ENCODE results near the gene PPM1H. TPM values are rescaled to one million over a fixed set of nuclear protein-coding genes. Genes with fewer than 3 reads are reported as not detected.

The PPM1H gene
- total and polyA plus RNA-seq, 10 of the 15 experiments (the other 5 are each of a cell fraction or from before 2014, with no cell fraction given): 0.11 to 0.83 (median 0.49) TPM

DNA sequence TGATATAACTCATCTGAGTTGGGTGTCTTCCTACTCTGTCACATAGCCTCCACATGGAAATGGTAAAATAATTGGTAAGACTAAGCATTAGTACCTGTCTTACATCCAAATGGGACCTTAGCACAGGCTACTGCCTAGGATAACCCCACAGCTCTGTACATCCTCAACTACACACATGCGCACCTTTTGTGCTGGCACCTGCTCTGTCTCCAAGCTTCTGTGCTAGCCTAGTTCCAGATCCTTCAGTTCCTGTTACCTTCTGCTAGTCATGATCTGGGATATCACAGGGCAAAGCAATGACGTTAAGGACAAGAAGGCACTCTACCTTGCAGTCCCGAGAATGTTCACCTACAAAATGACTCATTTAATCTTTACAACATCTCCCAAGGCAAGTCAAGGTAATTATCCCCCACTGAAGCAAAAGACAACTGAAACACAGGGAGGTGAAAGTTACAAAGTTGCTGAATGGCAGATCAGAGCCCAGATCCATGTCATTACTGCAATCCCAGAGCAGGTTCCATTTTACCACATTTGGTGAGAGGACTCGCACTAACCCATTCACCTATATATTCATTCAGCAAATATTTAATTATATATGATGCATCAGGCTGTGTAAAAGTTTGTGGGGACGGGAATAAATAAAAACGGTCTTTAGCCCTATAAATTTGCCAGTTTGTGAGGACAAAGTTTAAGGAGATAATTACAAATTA lies 61.7 kb downstream of the PPM1H start:
- POLR2A ChIA-PET: no interaction called here
- H3K9ac ChIP-seq (ENCODE audit: control insufficient read depth, insufficient read depth, low read length): no peak overlapping the region
- CTCF ChIA-PET: no interaction called here
- H3K4me1 ChIP-seq (ENCODE audit: control insufficient read depth, insufficient read depth, low read length): no peaks in the 10 kb centered on the region
- no peaks in the 10 kb centered on the region for H3K9me3 ChIP-seq (replicated peaks; ENCODE audit: control insufficient read depth, insufficient read depth, low read length)
- FAIRE-seq: no peak
- no peak for ATAC-seq
- no peak for DNase-seq (ENCODE audit: low read depth, low spot score)
- no peak overlapping the region for H3K4me3 ChIP-seq
- H3K79me2 ChIP-seq (ENCODE audit: control insufficient read depth, insufficient read depth, low read length): no peaks in the 10 kb centered on the region
- no peaks in the 10 kb centered on the region for H4K20me1 ChIP-seq (ENCODE audit: control insufficient read depth, insufficient read depth)
- in situ Hi-C loops (cut with MboI) (no loop called here), intact Hi-C loops (cut with micrococcal nuclease; ENCODE audit: unreplicated experiment) (no loop called here)
- H3K27ac ChIP-seq (ENCODE audit: control insufficient read depth, insufficient read depth): no peak overlapping the region
- SMC1A ChIA-PET (ENCODE audit: uncharacterized antibody, unreplicated experiment): no interaction called here
- no peak overlapping the region for H2AFZ ChIP-seq (ENCODE audit: control insufficient read depth, low read depth, low read length)
- RAD21 ChIA-PET (ENCODE audit: unreplicated experiment): no interaction called here
- H3K36me3 ChIP-seq (ENCODE audit: control insufficient read depth in 2 of 2, insufficient read depth in 2 of 2, low read length in 1 of 2): no peaks in the 10 kb centered on the region
- WGBS (ENCODE audit: insufficient coverage, insufficient replicate concordance, low lambda C conversion rate, missing lambda C conversion rate): 28% methylated on average over 6 of the region's 6 CpGs
- BruUV-seq (replicated peaks): no TSS peak
- no peak overlapping the region for H3K4me2 ChIP-seq (ENCODE audit: control insufficient read depth, insufficient read depth)
- H3K27me3 ChIP-seq (replicated peaks in 1 of 2; ENCODE audit: control insufficient read depth in 2 of 2, insufficient read depth in 2 of 2, low read length in 1 of 2): 0 out of 4 replicates have a peak, but pooled peaks cover 0 to 6% of the 10 kb centered on the region in 2 experiments
- no peak for TF ChIP-seq JUND (IDR thresholded peaks at IDR 0.05; ENCODE audit: low read depth, low read length)
- TF ChIP-seq IRF3 (IDR thresholded peaks at IDR 0.05): no peak
- no peak for TF ChIP-seq CUX1 (IDR thresholded peaks at IDR 0.05; ENCODE audit: insufficient replicate concordance, low read depth, low read length)
- no peak for TF ChIP-seq POLR2A (IDR thresholded peaks at IDR 0.05; ENCODE audit: low read depth, low read length)
- TF ChIP-seq ZNF24 (IDR thresholded peaks at IDR 0.05): no peak
- no peak for TF ChIP-seq EED (IDR thresholded peaks at IDR 0.05; ENCODE audit: low read depth)
- no peak for TF ChIP-seq JUNB (IDR thresholded peaks at IDR 0.05)
- no peak for TF ChIP-seq MLLT1 (IDR thresholded peaks at IDR 0.05)
- TF ChIP-seq, protein P1, sequence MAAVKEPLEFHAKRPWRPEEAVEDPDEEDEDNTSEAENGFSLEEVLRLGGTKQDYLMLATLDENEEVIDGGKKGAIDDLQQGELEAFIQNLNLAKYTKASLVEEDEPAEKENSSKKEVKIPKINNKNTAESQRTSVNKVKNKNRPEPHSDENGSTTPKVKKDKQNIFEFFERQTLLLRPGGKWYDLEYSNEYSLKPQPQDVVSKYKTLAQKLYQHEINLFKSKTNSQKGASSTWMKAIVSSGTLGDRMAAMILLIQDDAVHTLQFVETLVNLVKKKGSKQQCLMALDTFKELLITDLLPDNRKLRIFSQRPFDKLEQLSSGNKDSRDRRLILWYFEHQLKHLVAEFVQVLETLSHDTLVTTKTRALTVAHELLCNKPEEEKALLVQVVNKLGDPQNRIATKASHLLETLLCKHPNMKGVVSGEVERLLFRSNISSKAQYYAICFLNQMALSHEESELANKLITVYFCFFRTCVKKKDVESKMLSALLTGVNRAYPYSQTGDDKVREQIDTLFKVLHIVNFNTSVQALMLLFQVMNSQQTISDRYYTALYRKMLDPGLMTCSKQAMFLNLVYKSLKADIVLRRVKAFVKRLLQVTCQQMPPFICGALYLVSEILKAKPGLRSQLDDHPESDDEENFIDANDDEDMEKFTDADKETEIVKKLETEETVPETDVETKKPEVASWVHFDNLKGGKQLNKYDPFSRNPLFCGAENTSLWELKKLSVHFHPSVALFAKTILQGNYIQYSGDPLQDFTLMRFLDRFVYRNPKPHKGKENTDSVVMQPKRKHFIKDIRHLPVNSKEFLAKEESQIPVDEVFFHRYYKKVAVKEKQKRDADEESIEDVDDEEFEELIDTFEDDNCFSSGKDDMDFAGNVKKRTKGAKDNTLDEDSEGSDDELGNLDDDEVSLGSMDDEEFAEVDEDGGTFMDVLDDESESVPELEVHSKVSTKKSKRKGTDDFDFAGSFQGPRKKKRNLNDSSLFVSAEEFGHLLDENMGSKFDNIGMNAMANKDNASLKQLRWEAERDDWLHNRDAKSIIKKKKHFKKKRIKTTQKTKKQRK (IDR thresholded peaks at IDR 0.05; ENCODE audit: low read depth, low read length): no peak
- TF ChIP-seq POLR2AphosphoS2 (IDR thresholded peaks at IDR 0.05; ENCODE audit: low read depth, low read length): no peak
- TF ChIP-seq SMAD5 (IDR thresholded peaks at IDR 0.05; ENCODE audit: low read depth): no peak
- TF ChIP-seq KDM1A (IDR thresholded peaks at IDR 0.05; ENCODE audit: borderline replicate concordance): no peak
- no peak for TF ChIP-seq SMC3 (IDR thresholded peaks at IDR 0.05; ENCODE audit: borderline replicate concordance, low read length)
- TF ChIP-seq MEF2A (IDR thresholded peaks at IDR 0.05; ENCODE audit: insufficient read depth, low read depth, low read length): no peak

Data from GM12878 (cell line).